Naive B cell (primary cell): ENCODE results near the gene RPS21. TPM values are rescaled to one million over a fixed set of nuclear protein-coding genes. Genes with fewer than 3 reads are reported as not detected.

Experiments used
- ATAC-seq, 2 donors: fragments of 150-1000 bp; cut with Tn5 transposase; 2 replicates each; pipeline ENCODE4 v1.10.0; 2021; ENCODE audit warnings: low read depth in 2 of 2, mild to moderate bottlenecking in 2 of 2, moderate library complexity in 2 of 2
- DNase-seq: peaks from one replicate; pipeline ENCODE4 v3.0.0; 2022
- H3K27ac Mint-ChIP-seq, 6 donors: one replicate each; pipeline ENCODE4 v1.8.0; 2020 to 2022; ENCODE audit warnings: mild to moderate bottlenecking in 6 of 6, mixed read lengths in 6 of 6, moderate library complexity in 5 of 6, inconsistent platforms in 2 of 6
- H3K27me3 Mint-ChIP-seq, 3 donors: one replicate each; pipeline ENCODE4 v1.8.0; 2021 to 2022; ENCODE audit warnings: mixed read lengths in 3 of 3, mild to moderate bottlenecking in 1 of 3
- H3K36me3 Mint-ChIP-seq, 2 donors: one replicate each; pipeline ENCODE4 v1.8.0; 2020 to 2022; ENCODE audit warnings: mixed read lengths in 2 of 2, inconsistent platforms in 1 of 2, mild to moderate bottlenecking in 1 of 2
- H3K4me1 Mint-ChIP-seq, 3 donors: one replicate each; pipeline ENCODE4 v1.8.0; 2020 to 2022; ENCODE audit warnings: mixed read lengths in 3 of 3, inconsistent platforms in 1 of 3, mild to moderate bottlenecking in 1 of 3, moderate library complexity in 1 of 3
- H3K4me3 Mint-ChIP-seq, 8 donors: one replicate each; pipeline ENCODE4 v1.8.0; 2020 to 2022; ENCODE audit warnings: mild to moderate bottlenecking in 8 of 8, mixed read lengths in 8 of 8, moderate library complexity in 8 of 8, inconsistent platforms in 2 of 8
- H3K9me3 Mint-ChIP-seq, 7 donors: one replicate each; pipeline ENCODE4 v1.8.0; 2020 to 2022; ENCODE audit warnings: mixed read lengths in 7 of 7, mild to moderate bottlenecking in 5 of 7, inconsistent platforms in 2 of 7, moderate library complexity in 1 of 7
- polyA plus RNA-seq, 6 donors: library from polyadenylated mRNA; unstranded; fragments of 300-500 nt; fragmentation: Illumina TruSeq; gene quantifications; one replicate each; pipeline ENCODE4 v1.2.3, GENCODE V29; 2021; ENCODE audit warnings: low read depth in 6 of 6

Gene RPS21
- polyA plus RNA-seq, 6 donors from 2014 or later: 1,712 to 3,127 (median 2,557) TPM

DNA sequence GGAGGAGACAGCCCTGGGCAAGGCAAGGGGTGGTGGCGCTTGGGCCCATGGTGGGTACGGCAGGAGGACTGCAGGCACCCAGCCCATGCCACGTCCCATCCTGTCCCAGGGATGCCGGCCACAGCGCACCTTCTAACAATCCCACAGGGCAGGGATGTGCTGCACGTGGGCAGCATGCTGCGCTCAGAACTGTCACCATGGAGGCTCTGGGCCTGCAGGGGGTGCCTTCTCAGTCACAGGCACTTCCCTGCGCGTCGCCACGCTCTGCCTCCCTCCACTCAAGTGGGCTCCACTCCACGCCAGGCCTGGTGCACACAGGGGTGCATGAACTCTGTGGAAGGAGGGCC is 17.8 kb downstream of the RPS21 start:
- H3K4me1 Mint-ChIP-seq: peaks cover 19 to 41% (median 34%) of the 10 kb centered on the region in 3 donors
- DNase-seq (no peak), ATAC-seq (no peak)
- H3K27me3 Mint-ChIP-seq: no peaks in the 10 kb centered on the region
- no peak overlapping the region for H3K27ac Mint-ChIP-seq
- H3K9me3 Mint-ChIP-seq: no peaks in the 10 kb centered on the region
- peak overlapping the region in 3 of 8 donors; percentile 62 to 73 (median 71) for H3K4me3 Mint-ChIP-seq
- no peaks in the 10 kb centered on the region for H3K36me3 Mint-ChIP-seq

- H3K4me1 Mint-ChIP-seq: peaks cover 23 to 48% (median 38%) of the 10 kb centered on the region in 3 donors
- DNase-seq: no peak
- no peaks in the 10 kb centered on the region for H3K9me3 Mint-ChIP-seq
- H3K36me3 Mint-ChIP-seq: no peaks in the 10 kb centered on the region
- H3K27me3 Mint-ChIP-seq: no peaks in the 10 kb centered on the region
- H3K4me3 Mint-ChIP-seq: peak overlapping the region; percentile 36 to 88 (median 74)
- peak overlapping the region in 2 of 6 donors; percentile 27 to 43 for H3K27ac Mint-ChIP-seq
- ATAC-seq: no peak
Measured at GRCh38 chr20:62405108-62405980, 18.4 kb downstream of the RPS21 start.

GRCh38 chr20:62405981-62406513 is 19.1 kb downstream of the RPS21 start:
- Mint-ChIP-seq H3K9me3 (no peaks in the 10 kb centered on the region), H3K36me3 (no peaks in the 10 kb centered on the region), H3K27me3 (no peaks in the 10 kb centered on the region), H3K27ac (peak overlapping the region in 2 of 6 donors; percentile 43 to 47), H3K4me3 (peak overlapping the region; percentile 67 to 88 (median 76)), H3K4me1 (peaks cover 24 to 46% (median 35%) of the 10 kb centered on the region in 3 donors)
- ATAC-seq (no peak), DNase-seq (no peak)

DNA sequence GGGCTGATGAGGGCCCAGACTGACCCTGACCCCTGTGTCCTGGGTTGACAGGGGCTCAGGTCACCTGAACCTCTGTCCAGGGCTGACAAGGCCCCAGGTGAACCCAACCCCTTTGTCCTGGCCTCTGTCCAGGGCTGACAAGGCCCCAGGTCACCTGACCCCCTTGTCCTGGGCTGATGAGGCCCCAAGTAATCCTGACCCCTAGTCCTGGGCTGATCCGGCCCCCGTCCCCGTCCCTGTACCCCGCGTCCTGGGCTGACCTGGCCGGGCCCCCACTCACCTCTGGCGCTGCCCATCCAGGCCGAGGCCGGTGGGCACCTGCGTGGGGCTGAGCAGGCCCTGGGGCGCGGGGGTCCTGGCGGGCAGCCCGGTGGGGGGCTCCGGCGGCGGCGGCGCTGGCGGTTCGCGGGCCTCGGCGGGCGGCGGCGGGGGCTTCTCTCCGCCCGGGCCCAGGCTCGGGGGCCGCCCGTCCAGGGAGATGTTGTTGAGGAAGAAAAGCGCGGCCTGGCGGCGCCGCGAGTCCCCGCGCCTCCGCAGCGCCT is 19.8 kb downstream of the RPS21 start:
- Mint-ChIP-seq H3K27me3 (no peaks in the 10 kb centered on the region), H3K36me3 (no peaks in the 10 kb centered on the region), H3K27ac (peak overlapping the region in 1 of 6 donors; percentile 66), H3K9me3 (no peaks in the 10 kb centered on the region), H3K4me3 (peak overlapping the region; percentile 67 to 88 (median 78)), H3K4me1 (peaks cover 24 to 40% (median 34%) of the 10 kb centered on the region in 3 donors)
- DNase-seq (no peak), ATAC-seq (peak in 1 of 2 donors; percentile 1)

GRCh38 chr20:62407221-62407992 is 20.5 kb downstream of the RPS21 start, which contains the start of gene CABLES2:
Gene CABLES2 (minus strand): TSS chr20:62407285. CDS start chr20:62407276, 9 bp downstream.
- peak; percentile 92 for DNase-seq
- H3K36me3 Mint-ChIP-seq: no peaks in the 10 kb centered on the region
- no peaks in the 10 kb centered on the region for H3K9me3 Mint-ChIP-seq
- H3K27me3 Mint-ChIP-seq: no peaks in the 10 kb centered on the region
- peak; percentile 93 to 94 for ATAC-seq
- peak within 1 kb of the TSS in 5 of 6 donors; percentile 22 to 94 (median 77) for H3K27ac Mint-ChIP-seq
- H3K4me1 Mint-ChIP-seq: peaks cover 20 to 33% (median 30%) of the 10 kb centered on the region in 3 donors
- H3K4me3 Mint-ChIP-seq: peak within 1 kb of the TSS; percentile 80 to 91 (median 86)

GRCh38 chr20:62408055-62408454 is 21.2 kb downstream of the RPS21 start:
- Mint-ChIP-seq H3K9me3 (no peaks in the 10 kb centered on the region), H3K4me1 (peaks cover 20 to 33% (median 29%) of the 10 kb centered on the region in 3 donors), H3K27me3 (no peaks in the 10 kb centered on the region), H3K36me3 (no peaks in the 10 kb centered on the region), H3K4me3 (peak overlapping the region; percentile 80 to 91 (median 86)), H3K27ac (peak overlapping the region in 1 of 6 donors; percentile 61)
- no peak for ATAC-seq
- no peak for DNase-seq

GRCh38 chr20:62408640-62409039 is 21.7 kb downstream of the RPS21 start:
- Mint-ChIP-seq H3K4me3 (peak overlapping the region in 6 of 8 donors; percentile 12 to 91 (median 88)), H3K36me3 (no peaks in the 10 kb centered on the region), H3K4me1 (peaks cover 20 to 33% (median 29%) of the 10 kb centered on the region in 3 donors), H3K27ac (no peak overlapping the region), H3K27me3 (no peaks in the 10 kb centered on the region), H3K9me3 (no peaks in the 10 kb centered on the region)
- DNase-seq: no peak
- ATAC-seq: no peak

- DNase-seq: no peak
- Mint-ChIP-seq H3K27me3 (no peaks in the 10 kb centered on the region), H3K4me3 (peak overlapping the region; percentile 39 to 82 (median 64)), H3K4me1 (peaks cover 20 to 29% (median 26%) of the 10 kb centered on the region in 3 donors), H3K27ac (peak overlapping the region in 1 of 6 donors; percentile 60), H3K36me3 (no peaks in the 10 kb centered on the region), H3K9me3 (no peaks in the 10 kb centered on the region)
- ATAC-seq: no peak
Measured at GRCh38 chr20:62409086-62409853, 22.4 kb downstream of the RPS21 start.

DNA sequence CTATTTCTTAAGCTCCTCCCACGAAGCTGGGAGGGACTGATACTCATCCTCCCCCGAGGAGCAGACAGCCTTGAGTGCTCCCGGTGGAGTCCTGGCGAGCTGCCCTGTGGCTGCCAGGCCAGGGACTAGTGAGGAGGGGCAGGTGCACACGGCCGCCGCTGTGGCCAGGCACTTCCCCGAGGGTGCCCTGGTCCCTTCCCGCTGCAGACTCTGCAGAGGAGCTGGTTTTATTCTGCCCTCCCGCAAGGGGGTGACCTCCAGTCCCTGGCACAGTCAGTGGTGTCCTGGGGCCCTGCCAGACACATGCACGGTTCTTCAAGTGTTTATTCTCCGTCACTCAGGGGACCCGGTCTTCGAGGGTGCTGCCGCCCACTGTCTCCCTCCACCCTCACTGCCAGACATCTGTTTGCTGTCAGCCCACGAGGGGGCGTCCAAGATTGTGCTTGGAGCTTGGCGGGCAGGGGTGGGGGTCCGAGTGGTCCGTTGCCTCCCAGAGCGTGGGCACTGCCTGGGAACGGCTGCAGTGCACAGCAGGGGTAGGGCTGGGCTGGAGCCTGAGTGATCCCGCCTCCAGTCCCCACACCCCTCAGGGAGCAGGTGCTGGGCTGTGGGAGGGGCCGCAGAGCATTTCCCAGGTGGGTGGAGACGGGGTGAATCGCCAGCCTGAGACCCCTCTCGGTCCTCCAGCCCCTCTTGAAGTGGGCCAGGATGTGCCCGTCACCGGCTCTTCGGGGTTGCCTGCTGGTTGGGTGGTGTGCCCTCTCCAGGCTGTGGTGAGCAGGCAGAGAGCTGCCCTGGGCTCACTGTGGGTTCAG is 23.2 kb downstream of the RPS21 start:
- Mint-ChIP-seq H3K9me3 (no peaks in the 10 kb centered on the region), H3K36me3 (no peaks in the 10 kb centered on the region), H3K4me3 (peak overlapping the region in 7 of 8 donors; percentile 25 to 82 (median 65)), H3K4me1 (peaks cover 20 to 25% (median 21%) of the 10 kb centered on the region in 3 donors), H3K27me3 (no peaks in the 10 kb centered on the region), H3K27ac (peak overlapping the region in 2 of 6 donors; percentile 57 to 60)
- DNase-seq: peak; percentile 44
- ATAC-seq: peak; percentile 15 to 18

DNA sequence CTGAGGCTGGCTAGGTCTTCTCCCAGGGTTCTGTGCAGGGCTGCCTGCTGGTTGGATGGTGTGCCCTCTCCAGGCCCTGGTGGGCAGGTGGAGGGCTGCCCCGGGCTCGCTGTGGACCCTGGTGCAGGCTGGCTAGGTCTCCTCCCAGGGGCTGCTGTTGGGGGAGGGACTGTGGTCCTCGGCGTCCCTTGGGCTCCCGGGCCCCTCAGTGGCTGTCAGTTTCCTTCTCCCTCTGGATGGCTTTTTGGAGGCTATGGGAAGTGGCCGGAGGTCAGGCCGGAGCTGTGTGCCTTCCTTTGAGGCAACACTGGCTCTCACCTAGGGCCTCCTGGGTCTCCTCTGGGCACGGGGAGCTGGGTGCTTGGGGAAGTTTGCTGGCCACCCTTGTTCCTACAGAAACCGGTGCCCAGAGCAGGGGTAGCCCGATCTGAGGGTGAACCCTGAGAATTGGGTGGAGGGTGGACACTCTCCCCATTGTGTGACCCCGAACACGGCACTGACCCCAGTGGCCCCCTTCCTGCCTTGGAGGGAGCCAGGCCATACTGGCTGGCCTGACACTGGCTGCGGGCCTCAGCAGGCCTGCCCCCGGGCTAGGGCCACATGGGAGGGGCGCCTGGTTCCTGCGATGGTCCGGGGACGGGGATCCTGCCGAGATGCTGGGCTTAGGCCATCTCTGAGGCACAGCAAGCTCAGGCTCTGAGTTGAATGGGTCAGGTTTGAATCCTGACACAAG is 24.0 kb downstream of the RPS21 start:
- H3K4me1 Mint-ChIP-seq: peaks cover 14 to 17% (median 15%) of the 10 kb centered on the region in 3 donors
- no peaks in the 10 kb centered on the region for H3K9me3 Mint-ChIP-seq
- H3K36me3 Mint-ChIP-seq: no peaks in the 10 kb centered on the region
- H3K27ac Mint-ChIP-seq: no peak overlapping the region
- DNase-seq (no peak), ATAC-seq (no peak)
- H3K27me3 Mint-ChIP-seq: no peaks in the 10 kb centered on the region
- H3K4me3 Mint-ChIP-seq: peak overlapping the region in 1 of 8 donors; percentile 41

- no peaks in the 10 kb centered on the region for H3K36me3 Mint-ChIP-seq
- peak overlapping the region in 2 of 8 donors; percentile 25 to 70 for H3K4me3 Mint-ChIP-seq
- DNase-seq (no peak), ATAC-seq (no peak)
- no peaks in the 10 kb centered on the region for H3K9me3 Mint-ChIP-seq
- H3K27me3 Mint-ChIP-seq: no peaks in the 10 kb centered on the region
- H3K27ac Mint-ChIP-seq: no peak overlapping the region
- peaks cover 9 to 13% (median 10%) of the 10 kb centered on the region in 3 donors for H3K4me1 Mint-ChIP-seq
Measured at GRCh38 chr20:62411479-62412193, 24.7 kb downstream of the RPS21 start.
